Panc1 (cell line): Measurements from ENCODE around the gene NSD2. TPM values are rescaled to one million over a fixed set of nuclear protein-coding genes. Genes with fewer than 3 reads are reported as not detected.

Experiments
- ATAC-seq: fragments of 200-7000 bp; cut with Tn5 transposase; 2 replicates; pipeline ENCODE4 v1.9.1; 2020; ENCODE audit warnings: mild to moderate bottlenecking, moderate library complexity
- BruUV-seq: library from RNA; stranded (reverse); fragments of 400-500 nt; replicated peaks from 2 replicates; lab custom pipeline; 2021; lab: Mats Ljungman, UMichigan
- CTCF ChIA-PET: fragments of 300-600 bp; sonication (Branson Sonifier 250); formaldehyde crosslinking; loops from one replicate; lab custom pipeline; 2022; ENCODE audit warnings: antibody characterized with exemption; lab: Charles Lee
- POLR2A ChIA-PET: fragments of 300-600 bp; sonication (Branson Sonifier 250); formaldehyde crosslinking; loops from one replicate; lab custom pipeline; 2022; ENCODE audit warnings: antibody characterized with exemption; lab: Charles Lee
- DNase-seq: peaks from one replicate; pipeline ENCODE4 v3.0.0-alpha.2; 2010; ENCODE audit warnings: low read depth, low spot score
- H3K27ac ChIP-seq: 2 replicates; pipeline ENCODE4 v1.5.1; 2011; ENCODE audit warnings: mild to moderate bottlenecking, low read length, inconsistent platforms
- H3K27me3 ChIP-seq: fragments of 200-500 bp; sonication (Bioruptor generic); 2 replicates; pipeline ENCODE4 v1.6.0; 2014; ENCODE audit warnings: low read length, inconsistent platforms; ENCODE audit not compliant: control insufficient read depth, insufficient read depth
- H3K36me3 ChIP-seq: fragments of 200-500 bp; sonication (Bioruptor generic); 2 replicates; pipeline ENCODE4 v1.5.1; 2014; ENCODE audit warnings: inconsistent platforms, mild to moderate bottlenecking, low read length, moderate library complexity; ENCODE audit not compliant: control insufficient read depth, insufficient read depth
- H3K4me1 ChIP-seq: 2 replicates; pipeline ENCODE4 v1.5.1; 2011; ENCODE audit warnings: inconsistent platforms, mild to moderate bottlenecking, low read length, moderate library complexity; ENCODE audit not compliant: control insufficient read depth, insufficient read depth
- H3K4me3 ChIP-seq, 2 experiments: 2 replicates each; pipeline ENCODE4 v1.5.1; 2011 to 2012; ENCODE audit warnings: low read depth in 2 of 2, low read length in 2 of 2, mild to moderate bottlenecking in 2 of 2, inconsistent platforms in 1 of 2, moderate library complexity in 1 of 2
- H3K9me3 ChIP-seq: fragments of 200-500 bp; sonication (Bioruptor generic); 2 replicates; pipeline ENCODE4 v1.5.1; 2014; ENCODE audit warnings: low read depth, mild to moderate bottlenecking, inconsistent platforms, low read length, moderate library complexity; ENCODE audit not compliant: control insufficient read depth, insufficient read depth
- CTCF ChIP-seq: fragments of 450-650 bp; IDR thresholded peaks from 2 replicates; pipeline ENCODE4 v1.5.1; 2017; ENCODE audit warnings: mild to moderate bottlenecking
- POLR2AphosphoS5 ChIP-seq: IDR thresholded peaks from 2 replicates; pipeline ENCODE4 v1.6.1; 2012; ENCODE audit warnings: mild to moderate bottlenecking, low read depth, low read length, moderate library complexity
- REST ChIP-seq, 2 experiments: IDR thresholded peaks; 2 replicates each; pipeline ENCODE4 v1.6.1; 2011 to 2012; ENCODE audit warnings: low read depth in 2 of 2, control low read depth in 1 of 2, low read length in 1 of 2, mild to moderate bottlenecking in 1 of 2, moderate library complexity in 1 of 2; ENCODE audit not compliant: insufficient read depth in 1 of 2
- SIN3A ChIP-seq: IDR thresholded peaks from 2 replicates; pipeline ENCODE4 v1.6.1; 2012; ENCODE audit warnings: low read depth, mild to moderate bottlenecking, low read length, moderate library complexity, borderline replicate concordance; ENCODE audit not compliant: insufficient read depth
- TCF7L2 ChIP-seq: IDR thresholded peaks from 2 replicates; pipeline ENCODE4 v1.6.1; 2011; ENCODE audit warnings: mild to moderate bottlenecking, low read depth, low read length, inconsistent platforms
- in situ Hi-C: cut with HindIII; loops from 2 replicates; pipeline ENCODE4 v1.10.0; 2016; ENCODE audit warnings: low sequenced_read_pairs, low pct_unique_long_range_greater_than_20kb
- intact Hi-C: fragments of 100-400 bp; cut with micrococcal nuclease; formaldehyde crosslinking; loops from one replicate; pipeline ENCODE4 v1.10.0; 2022; ENCODE audit not compliant: unreplicated experiment
- total RNA-seq: library from RNA; stranded (reverse); gene quantifications from one replicate; pipeline ENCODE4 v1.2.1, GENCODE V29; 2021; ENCODE audit not compliant: unreplicated experiment

Gene NSD2
- total RNA-seq, 1 experiment from 2014 or later: 116 TPM

GRCh38 chr4:1971456-1972200 lies 100.4 kb downstream of the NSD2 start:
- Histone ChIP-seq H3K9me3 (no peaks in the 10 kb centered on the region), H3K27me3 (no peaks in the 10 kb centered on the region), H3K36me3 (peaks cover 8% of the 10 kb centered on the region; the same call in 1 of the 2 replicates), H3K4me1 (no peaks in the 10 kb centered on the region), H3K27ac (no peak overlapping the region), H3K4me3 (no peak overlapping the region)
- CTCF ChIA-PET: no interaction called here
- no TSS peak for BruUV-seq
- no peak for TF ChIP-seq CTCF
- TF ChIP-seq POLR2AphosphoS5: no peak
- TF ChIP-seq SIN3A: no peak
- in situ Hi-C loops: no loop called here
- POLR2A ChIA-PET: no interaction called here
- ATAC-seq: no peak
- intact Hi-C loops: no loop called here
- DNase-seq: no peak

- no peaks in the 10 kb centered on the region for H3K4me1 ChIP-seq
- ChIA-PET POLR2A (no interaction called here), CTCF (no interaction called here)
- intact Hi-C loops: no loop called here
- in situ Hi-C loops: no loop called here
- no peak overlapping the region for H3K4me3 ChIP-seq
- BruUV-seq: no TSS peak
- H3K27ac ChIP-seq: no peak overlapping the region
- H3K36me3 ChIP-seq: peaks cover 8% of the 10 kb centered on the region; the same call in 1 of the 2 replicates
- ATAC-seq (no peak), DNase-seq (no peak)
- no peaks in the 10 kb centered on the region for H3K27me3 ChIP-seq
- TF ChIP-seq CTCF: no peak
- no peak for TF ChIP-seq REST (IDR thresholded peaks at IDR 0.05; ENCODE audit: insufficient read depth in 1 of 2, low read depth in 2 of 2, low read length in 1 of 2)
- no peak for TF ChIP-seq SIN3A
- TF ChIP-seq POLR2AphosphoS5: no peak
- TF ChIP-seq TCF7L2: no peak
- no peaks in the 10 kb centered on the region for H3K9me3 ChIP-seq
Measured at GRCh38 chr4:1972414-1972813, 101.2 kb downstream of the NSD2 start.
